GM23338 (cell line): ENCODE data around the gene IRAK1.

Experiments used
- CREB1 ChIP-seq: fragments of 250-450 bp; sonication (Bioruptor Pico); IDR thresholded peaks from 2 replicates; pipeline ENCODE4 v1.5.0; 2020; ENCODE audit warnings: low read depth, mild to moderate bottlenecking, moderate library complexity
- EZH2 ChIP-seq: fragments of 200-600 bp; sonication (generic); IDR thresholded peaks from one replicate; pipeline ENCODE4 v1.8.0; 2017; ENCODE audit warnings: antibody characterized with exemption, mild to moderate bottlenecking, low read depth; ENCODE audit not compliant: unreplicated experiment
- EZH2phosphoT487 ChIP-seq: fragments of 200-600 bp; sonication (generic); IDR thresholded peaks from one replicate; pipeline ENCODE4 v1.8.1; 2018; ENCODE audit warnings: antibody characterized with exemption; ENCODE audit not compliant: unreplicated experiment
- JUNB ChIP-seq: IDR thresholded peaks from one replicate; pipeline ENCODE4 v1.6.1; 2016; ENCODE audit warnings: antibody characterized with exemption; ENCODE audit not compliant: unreplicated experiment
- POLR2AphosphoS5 ChIP-seq: IDR thresholded peaks from 2 replicates; pipeline ENCODE4 v1.6.1; 2016; ENCODE audit warnings: antibody characterized with exemption, low read depth
- ZNF114 ChIP-seq: fragments of 250-450 bp; sonication (Bioruptor Pico); IDR thresholded peaks from 2 replicates; pipeline ENCODE4 v1.5.0; 2020; ENCODE audit warnings: mild to moderate bottlenecking, moderate library complexity
- TF ChIP-seq, protein P1 (sequence below), 2 experiments: fragments of 200-600 bp in 1 of 2; sonication (generic) in 1 of 2; conservative IDR thresholded peaks; 2 replicates each; pipeline versions ENCODE4 v1.5.1 to v1.6.1; 2016 to 2017; ENCODE audit warnings: antibody characterized with exemption in 2 of 2, low read depth in 2 of 2, mild to moderate bottlenecking in 2 of 2, moderate library complexity in 1 of 2
- TF ChIP-seq, protein P2 (sequence below): IDR thresholded peaks from one replicate; pipeline ENCODE4 v1.6.1; 2018; ENCODE audit warnings: antibody characterized with exemption; ENCODE audit not compliant: unreplicated experiment

DNA sequence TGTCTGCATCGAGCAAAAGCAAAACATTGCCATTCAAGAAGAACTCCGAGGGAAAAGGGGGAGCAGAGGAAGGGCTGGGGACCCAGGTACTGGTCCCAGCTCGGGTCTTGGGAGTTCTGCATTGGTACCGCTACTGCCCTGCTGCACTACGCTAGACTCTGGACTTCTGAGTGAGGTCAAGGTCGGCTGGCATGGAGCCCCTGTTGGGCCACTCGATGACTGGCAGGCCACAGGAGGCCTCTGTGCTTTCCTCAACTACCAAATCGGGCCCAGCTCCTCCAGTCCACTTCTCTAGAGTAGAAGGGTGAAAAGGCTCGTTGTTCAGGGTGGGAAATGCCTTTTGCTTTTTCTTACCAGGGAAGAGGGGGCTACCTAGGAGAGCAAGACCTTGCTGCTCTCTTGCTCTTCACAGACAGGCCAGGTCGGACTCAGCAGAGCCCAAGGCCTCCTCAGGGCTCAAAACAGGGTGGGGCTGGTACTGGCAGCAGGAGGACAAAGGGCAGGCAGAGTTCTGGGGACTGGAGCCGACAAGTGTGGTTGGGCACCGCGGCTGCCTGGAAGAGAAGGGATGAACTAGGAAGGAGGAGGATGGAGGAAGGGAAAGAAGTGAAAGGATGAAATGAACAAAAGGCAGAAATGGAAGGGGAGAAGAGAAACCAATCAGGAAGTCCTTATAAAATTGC is 8.9 kb upstream of the IRAK1 start:
- TF ChIP-seq, protein P1, sequence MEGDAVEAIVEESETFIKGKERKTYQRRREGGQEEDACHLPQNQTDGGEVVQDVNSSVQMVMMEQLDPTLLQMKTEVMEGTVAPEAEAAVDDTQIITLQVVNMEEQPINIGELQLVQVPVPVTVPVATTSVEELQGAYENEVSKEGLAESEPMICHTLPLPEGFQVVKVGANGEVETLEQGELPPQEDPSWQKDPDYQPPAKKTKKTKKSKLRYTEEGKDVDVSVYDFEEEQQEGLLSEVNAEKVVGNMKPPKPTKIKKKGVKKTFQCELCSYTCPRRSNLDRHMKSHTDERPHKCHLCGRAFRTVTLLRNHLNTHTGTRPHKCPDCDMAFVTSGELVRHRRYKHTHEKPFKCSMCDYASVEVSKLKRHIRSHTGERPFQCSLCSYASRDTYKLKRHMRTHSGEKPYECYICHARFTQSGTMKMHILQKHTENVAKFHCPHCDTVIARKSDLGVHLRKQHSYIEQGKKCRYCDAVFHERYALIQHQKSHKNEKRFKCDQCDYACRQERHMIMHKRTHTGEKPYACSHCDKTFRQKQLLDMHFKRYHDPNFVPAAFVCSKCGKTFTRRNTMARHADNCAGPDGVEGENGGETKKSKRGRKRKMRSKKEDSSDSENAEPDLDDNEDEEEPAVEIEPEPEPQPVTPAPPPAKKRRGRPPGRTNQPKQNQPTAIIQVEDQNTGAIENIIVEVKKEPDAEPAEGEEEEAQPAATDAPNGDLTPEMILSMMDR (conservative IDR thresholded peaks at IDR 0.05; ENCODE audit: low read depth in 2 of 2): no peak
- TF ChIP-seq EZH2: no peak
- no peak for TF ChIP-seq POLR2AphosphoS5
- TF ChIP-seq, protein P2, sequence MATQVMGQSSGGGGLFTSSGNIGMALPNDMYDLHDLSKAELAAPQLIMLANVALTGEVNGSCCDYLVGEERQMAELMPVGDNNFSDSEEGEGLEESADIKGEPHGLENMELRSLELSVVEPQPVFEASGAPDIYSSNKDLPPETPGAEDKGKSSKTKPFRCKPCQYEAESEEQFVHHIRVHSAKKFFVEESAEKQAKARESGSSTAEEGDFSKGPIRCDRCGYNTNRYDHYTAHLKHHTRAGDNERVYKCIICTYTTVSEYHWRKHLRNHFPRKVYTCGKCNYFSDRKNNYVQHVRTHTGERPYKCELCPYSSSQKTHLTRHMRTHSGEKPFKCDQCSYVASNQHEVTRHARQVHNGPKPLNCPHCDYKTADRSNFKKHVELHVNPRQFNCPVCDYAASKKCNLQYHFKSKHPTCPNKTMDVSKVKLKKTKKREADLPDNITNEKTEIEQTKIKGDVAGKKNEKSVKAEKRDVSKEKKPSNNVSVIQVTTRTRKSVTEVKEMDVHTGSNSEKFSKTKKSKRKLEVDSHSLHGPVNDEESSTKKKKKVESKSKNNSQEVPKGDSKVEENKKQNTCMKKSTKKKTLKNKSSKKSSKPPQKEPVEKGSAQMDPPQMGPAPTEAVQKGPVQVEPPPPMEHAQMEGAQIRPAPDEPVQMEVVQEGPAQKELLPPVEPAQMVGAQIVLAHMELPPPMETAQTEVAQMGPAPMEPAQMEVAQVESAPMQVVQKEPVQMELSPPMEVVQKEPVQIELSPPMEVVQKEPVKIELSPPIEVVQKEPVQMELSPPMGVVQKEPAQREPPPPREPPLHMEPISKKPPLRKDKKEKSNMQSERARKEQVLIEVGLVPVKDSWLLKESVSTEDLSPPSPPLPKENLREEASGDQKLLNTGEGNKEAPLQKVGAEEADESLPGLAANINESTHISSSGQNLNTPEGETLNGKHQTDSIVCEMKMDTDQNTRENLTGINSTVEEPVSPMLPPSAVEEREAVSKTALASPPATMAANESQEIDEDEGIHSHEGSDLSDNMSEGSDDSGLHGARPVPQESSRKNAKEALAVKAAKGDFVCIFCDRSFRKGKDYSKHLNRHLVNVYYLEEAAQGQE: no peak
- no peak for TF ChIP-seq EZH2phosphoT487
- TF ChIP-seq JUNB: no peak
- no peak for TF ChIP-seq ZNF114 (CRISPR knock-in tag)
- TF ChIP-seq CREB1 (CRISPR knock-in tag): no peak
